Body of pancreas (tissue), 4 donors: Measurements from ENCODE around the gene TNIK. TPM values are rescaled to one million over a fixed set of nuclear protein-coding genes. Genes with fewer than 3 reads are reported as not detected.
A peak's percentile ranks its signal among the peaks of the same experiment; 100 is the strongest.

Source experiments
- ATAC-seq: fragments of 150-250 bp; one replicate; pipeline ENCODE4 v1.9.1; 2016
- DNase-seq, 4 donors: peaks; one replicate each; pipeline ENCODE4 v3.0.0-alpha.2; 2019
- H3K27ac ChIP-seq, 4 donors: fragments of 200-600 bp; sonication (generic); 1 replicate in 3 of 4; 2 replicates in 1 of 4; pipeline versions ENCODE4 v1.5.1 to v1.6.1; 2016 to 2019; ENCODE audit warnings: mild to moderate bottlenecking in 1 of 4, mixed read lengths in 1 of 4, moderate library complexity in 1 of 4
- H3K27me3 ChIP-seq, 2 donors: fragments of 200-600 bp; sonication (generic); one replicate each; pipeline ENCODE4 v1.6.0; 2016; ENCODE audit warnings: mild to moderate bottlenecking in 1 of 2
- H3K36me3 ChIP-seq, 2 donors: fragments of 200-600 bp; sonication (generic); replicated peaks in 1 of 2; 2 replicates each; pipeline ENCODE4 v1.5.1; 2016; ENCODE audit warnings: low read depth in 2 of 2; ENCODE audit not compliant: insufficient read depth in 1 of 2
- H3K4me1 ChIP-seq: fragments of 200-600 bp; sonication (generic); one replicate; pipeline ENCODE4 v1.6.0; 2016
- H3K4me3 ChIP-seq, 2 donors: fragments of 200-600 bp; sonication (generic); 1 replicate in 1 of 2; 2 replicates in 1 of 2; pipeline ENCODE4 v1.5.1; 2016 to 2019
- H3K9me3 ChIP-seq, 3 donors: fragments of 200-600 bp; sonication (generic); 1 replicate in 2 of 3; 2 replicates in 1 of 3; pipeline ENCODE4 v1.5.1; 2016
- CTCF ChIP-seq, 7 experiments: fragments of 450-650 bp in 4 of 7; fragments of 200-600 bp in 3 of 7; sonication (generic) in 3 of 7; IDR thresholded peaks; one replicate each; pipeline ENCODE4 v1.5.1; 2016 to 2019; ENCODE audit warnings: antibody characterized with exemption in 7 of 7
- POLR2A ChIP-seq, 3 donors: fragments of 450-650 bp; IDR thresholded peaks; one replicate each; pipeline ENCODE4 v1.6.1; 2016; ENCODE audit warnings: antibody characterized with exemption in 3 of 3, mild to moderate bottlenecking in 2 of 3
- WGBS, 2 donors: methylation state at CpG; one replicate each; pipeline ENCODE4 v1.1.5; 2017; 5-methylcytosine and 5-hydroxymethylcytosine counted together
- intact Hi-C: fragments of 100-400 bp; cut with DNase I; formaldehyde crosslinking; loops from one replicate; pipeline ENCODE4 v1.15.1; 2023
- total RNA-seq, 2 donors: library from RNA; depleted of rRNA; stranded (reverse); fragments of >200 nt; gene quantifications; one replicate each; pipeline ENCODE4 v1.1.0, GENCODE V29; 2016

TNIK gene
- total RNA-seq, 2 donors from 2014 or later, result 7.6 to 9.6 TPM

GRCh38 chr3:171465763-171466162, 5.6 kb upstream of the TNIK start:
- no peaks in the 10 kb centered on the region for H3K27me3 ChIP-seq

GRCh38 chr3:171464462-171464861, 4.3 kb upstream of the TNIK start:
- Histone ChIP-seq H3K36me3 (no peaks in the 10 kb centered on the region), H3K4me3 (no peak overlapping the region), H3K9me3 (no peaks in the 10 kb centered on the region), H3K4me1 (peaks cover 6% of the 10 kb centered on the region), H3K27ac (no peak overlapping the region), H3K27me3 (no peaks in the 10 kb centered on the region)
- WGBS, 2 donors, result 83 to 87% methylated on average over 3 of the region's 3 CpGs
- no peak for TF ChIP-seq POLR2A (IDR thresholded peaks at IDR 0.05)
- no peak for TF ChIP-seq CTCF (IDR thresholded peaks at IDR 0.05)
- DNase-seq (no peak), ATAC-seq (no peak)
- intact Hi-C loops, result loop anchor here (10.0 kb wide), 1 partner anchor 280 kb away; no protein-coding TSS in a partner anchor

More at GRCh38 chr3:171465763-171466162, 5.6 kb upstream of the TNIK start:
- DNase-seq, result no peak
- intact Hi-C loops, result loop anchor here (10.0 kb wide), 1 partner anchor 281 kb away; no protein-coding TSS in a partner anchor
- no peak overlapping the region for H3K27ac ChIP-seq
- TF ChIP-seq CTCF (IDR thresholded peaks at IDR 0.05), result no peak
- TF ChIP-seq POLR2A (IDR thresholded peaks at IDR 0.05), result no peak
- 69 to 75% methylated on average over 3 of the region's 3 CpGs for WGBS, 2 donors
- ATAC-seq, result no peak
- no peaks in the 10 kb centered on the region for H3K36me3 ChIP-seq
- H3K4me3 ChIP-seq, result no peak overlapping the region
- peaks cover 6% of the 10 kb centered on the region for H3K4me1 ChIP-seq
- no peaks in the 10 kb centered on the region for H3K9me3 ChIP-seq

GRCh38 chr3:171462224-171462623, 2.0 kb upstream of the TNIK start:
- Histone ChIP-seq H3K4me3 (no peak overlapping the region), H3K9me3 (no peaks in the 10 kb centered on the region), H3K36me3 (no peaks in the 10 kb centered on the region), H3K27ac (no peak overlapping the region), H3K27me3 (no peaks in the 10 kb centered on the region), H3K4me1 (peaks cover 10% of the 10 kb centered on the region)
- DNase-seq, result no peak
- no peak for TF ChIP-seq CTCF (IDR thresholded peaks at IDR 0.05)
- intact Hi-C loops, result loop anchor here (10.0 kb wide), 1 partner anchor 277 kb away; no protein-coding TSS in a partner anchor
- WGBS, 2 donors, result 41 to 45% methylated on average over 1 of the region's 1 CpG
- ATAC-seq, result no peak

- Histone ChIP-seq H3K9me3 (no peaks in the 10 kb centered on the region), H3K36me3 (no peaks in the 10 kb centered on the region), H3K4me3 (peak overlapping the region in 1 of 2 donors; percentile 80), H3K27ac (peak overlapping the region in 2 of 4 donors; percentile 42 to 66), H3K4me1 (peaks cover 17% of the 10 kb centered on the region), H3K27me3 (no peaks in the 10 kb centered on the region)
- intact Hi-C loops, result loop anchor here (10.0 kb wide), 1 partner anchor 277 kb away; no protein-coding TSS in a partner anchor
- TF ChIP-seq CTCF (IDR thresholded peaks at IDR 0.05) (no peak), POLR2A (IDR thresholded peaks at IDR 0.05) (no peak)
- 4 to 8% methylated on average over 2 of the region's 2 CpGs for WGBS, 2 donors
- DNase-seq (no peak), ATAC-seq (no peak)
These were observed 1.3 kb upstream of the TNIK start for GRCh38 chr3:171461525-171461917.
